MV-4-11 (cell line): ENCODE results near the gene CAPS2.

Experiments
- DNase-seq: peaks from one replicate; lab custom pipeline; 2025; lab: John Stamatoyannopoulos, UW

The CAPS2 gene

GRCh38 chr12:75305412-75306332, 24.5 kb downstream of the CAPS2 start:
- DNase-seq = no peak

GRCh38 chr12:75302781-75303180, 27.3 kb downstream of the CAPS2 start:
- DNase-seq = no peak

- no peak for DNase-seq
Observed at GRCh38 chr12:75302225-75302624, 27.9 kb downstream of the CAPS2 start.

GRCh38 chr12:75294797-75295196, 35.3 kb downstream of the CAPS2 start:
- no peak for DNase-seq

GRCh38 chr12:75294336-75294735, 35.8 kb downstream of the CAPS2 start:
- DNase-seq = no peak

- no peak for DNase-seq
Observed at GRCh38 chr12:75291014-75291413, 39.1 kb downstream of the CAPS2 start.

GRCh38 chr12:75289753-75290152, 40.4 kb downstream of the CAPS2 start:
- DNase-seq = no peak

- DNase-seq = no peak
Observed at GRCh38 chr12:75288860-75289259, 41.3 kb downstream of the CAPS2 start.

GRCh38 chr12:75275702-75276101, 54.4 kb downstream of the CAPS2 start:
- DNase-seq = no peak

GRCh38 chr12:75271576-75271975, 58.5 kb downstream of the CAPS2 start:
- no peak for DNase-seq

GRCh38 chr12:75270157-75270556, 60.0 kb downstream of the CAPS2 start:
- peak; percentile 22 for DNase-seq

- DNase-seq = no peak
Observed at GRCh38 chr12:75269209-75269608, 60.9 kb downstream of the CAPS2 start.

GRCh38 chr12:75260316-75260715, 69.8 kb downstream of the CAPS2 start:
- peak; percentile 77 for DNase-seq

GRCh38 chr12:75259143-75259542, 71.0 kb downstream of the CAPS2 start:
- DNase-seq = no peak

GRCh38 chr12:75257510-75257909, 72.6 kb downstream of the CAPS2 start:
- no peak for DNase-seq

- DNase-seq = no peak
Observed at GRCh38 chr12:75245108-75245507, 85.0 kb downstream of the CAPS2 start.

GRCh38 chr12:75239987-75240386, 90.1 kb downstream of the CAPS2 start:
- no peak for DNase-seq

- no peak for DNase-seq
Observed at GRCh38 chr12:75236206-75236605, 93.9 kb downstream of the CAPS2 start.

GRCh38 chr12:75227132-75227531, 103.0 kb downstream of the CAPS2 start:
- DNase-seq = no peak
